HG03575 (cell line): ENCODE data around the gene TIMM8A.
"Not testable (repeated sequence)": the region's sequence is repeated elsewhere in the genome, so short reads cannot be mapped to it uniquely, and the experiment has no call there.

ENCODE experiments used
- ATAC-seq: cut with Tn5 transposase; IDR thresholded peaks from one replicate; pipeline ENCODE4 v1.9.1; 2021; ENCODE audit not compliant: unreplicated experiment, insufficient number of reproducible peaks, low FRiP score; ENCODE audit errors: extremely low read depth

Gene TIMM8A

GRCh38 chrX:101362757-101363156 is 14.2 kb upstream of the TIMM8A start:
- ATAC-seq, result no peak

DNA sequence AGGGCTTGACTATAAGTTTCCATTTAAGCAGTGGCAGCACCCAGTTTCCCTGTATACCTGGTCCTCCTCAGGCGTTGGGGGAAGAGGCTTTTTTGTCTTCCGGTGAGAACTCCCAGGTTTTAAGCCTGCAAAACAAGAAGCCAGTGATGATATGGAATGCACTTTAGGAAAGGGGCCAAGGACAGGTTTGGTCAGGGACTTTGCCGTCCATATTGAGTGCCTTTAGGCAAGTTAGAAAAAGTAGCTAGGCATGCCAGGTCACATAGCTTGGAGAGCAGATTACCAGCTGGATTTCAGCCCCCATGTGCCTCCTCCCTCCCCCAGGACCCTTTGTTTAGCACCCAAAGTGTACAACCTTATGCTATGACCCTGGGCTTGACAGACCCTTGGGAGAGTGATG is 13.6 kb upstream of the TIMM8A start:
- no peak for ATAC-seq

GRCh38 chrX:101360390-101360789 is 11.8 kb upstream of the TIMM8A start:
- ATAC-seq, result no peak

DNA sequence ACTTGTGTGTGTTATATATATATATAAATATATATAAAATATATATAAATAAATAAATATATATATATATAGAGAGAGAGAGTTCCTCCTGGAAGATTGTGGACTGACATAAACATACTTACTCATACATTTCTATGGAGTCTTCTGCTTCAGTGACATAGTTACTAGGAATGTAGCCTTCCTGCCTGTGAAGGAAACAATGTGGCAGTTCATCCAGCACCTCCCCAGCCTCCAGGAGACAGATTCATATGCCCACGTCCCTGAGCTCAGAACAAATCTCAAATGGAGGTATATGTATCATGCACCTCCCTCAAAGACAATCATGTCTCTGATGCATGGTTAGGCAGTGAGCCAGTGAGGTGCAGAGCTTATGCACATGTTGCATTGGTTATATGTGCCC is 11.4 kb upstream of the TIMM8A start:
- no peak for ATAC-seq

DNA sequence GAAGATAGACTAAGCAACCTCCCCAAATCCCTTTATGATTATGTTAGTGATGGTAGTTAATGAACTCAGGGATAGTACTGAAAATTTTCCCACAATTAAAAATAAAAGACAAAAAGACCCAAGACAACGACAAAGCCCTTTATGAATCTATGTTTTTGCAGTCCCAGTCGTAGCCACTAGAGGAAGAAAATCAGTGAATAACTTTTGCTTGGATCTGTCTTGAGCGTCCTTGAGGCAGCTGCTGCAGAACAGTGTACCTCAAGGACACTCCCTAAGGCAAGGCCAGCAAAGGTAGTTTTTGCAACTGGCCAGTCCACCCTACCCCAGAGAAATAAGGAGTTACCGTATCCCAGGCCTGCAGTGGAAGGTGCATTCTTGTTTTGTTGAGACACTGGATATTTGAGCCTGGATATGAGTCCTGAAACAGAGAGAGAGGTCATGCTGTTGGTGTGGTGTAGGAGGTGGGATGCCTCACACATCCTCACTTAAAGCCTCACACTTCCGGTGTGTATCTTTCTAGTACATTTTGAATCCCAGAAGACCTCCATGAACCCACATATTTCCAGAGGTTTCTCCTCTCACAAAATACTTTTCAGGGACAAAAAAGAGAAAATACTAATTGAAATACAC is 8.7 kb upstream of the TIMM8A start:
- no peak for ATAC-seq

DNA sequence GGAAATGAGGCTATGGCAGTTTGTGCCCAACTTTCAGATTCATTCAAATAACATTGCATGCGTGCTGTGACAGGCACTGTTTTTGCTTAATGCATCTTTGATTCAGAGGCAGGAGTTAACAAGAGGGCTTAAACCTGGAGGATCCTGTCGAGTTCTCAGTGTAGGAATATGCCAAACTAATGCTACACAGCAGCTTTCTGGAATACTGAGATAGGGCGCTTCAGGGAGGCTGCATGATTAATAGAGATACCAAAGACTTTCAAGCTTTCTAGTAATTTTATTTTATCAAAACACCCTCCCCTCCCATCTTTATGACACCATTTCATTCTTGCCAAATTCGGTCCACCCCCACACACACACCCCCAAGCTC is 636 bp upstream of the TIMM8A start:
- no peak for ATAC-seq

DNA sequence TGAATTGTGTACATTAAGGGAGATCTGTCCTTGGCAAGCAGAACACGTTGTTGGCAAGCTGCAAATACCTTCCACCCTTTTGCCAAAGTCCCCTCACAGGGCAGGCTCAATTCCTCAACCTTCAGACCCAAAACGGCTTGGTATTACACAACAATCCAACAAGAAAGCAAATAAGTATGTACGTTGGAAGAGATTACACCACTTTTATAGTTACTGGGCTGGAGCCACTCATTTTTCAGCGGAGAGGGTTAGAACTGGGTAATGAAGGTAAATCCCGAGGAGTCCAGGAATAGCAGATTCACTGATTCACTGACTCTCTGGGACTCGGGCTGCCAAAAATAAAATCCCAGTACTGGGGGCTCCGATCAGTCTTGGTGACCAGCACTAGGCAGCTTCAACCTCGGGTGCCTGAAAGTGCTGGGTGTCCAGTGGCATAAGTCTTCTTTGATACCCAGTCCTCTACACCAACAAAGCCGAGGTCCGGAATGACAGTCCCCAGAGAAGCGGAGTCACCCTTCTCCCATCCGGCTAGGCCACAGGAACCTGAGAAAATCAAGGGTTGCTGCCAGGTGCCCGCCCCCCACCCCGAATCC is 587 bp downstream of the TIMM8A start:
- no peak for ATAC-seq

DNA sequence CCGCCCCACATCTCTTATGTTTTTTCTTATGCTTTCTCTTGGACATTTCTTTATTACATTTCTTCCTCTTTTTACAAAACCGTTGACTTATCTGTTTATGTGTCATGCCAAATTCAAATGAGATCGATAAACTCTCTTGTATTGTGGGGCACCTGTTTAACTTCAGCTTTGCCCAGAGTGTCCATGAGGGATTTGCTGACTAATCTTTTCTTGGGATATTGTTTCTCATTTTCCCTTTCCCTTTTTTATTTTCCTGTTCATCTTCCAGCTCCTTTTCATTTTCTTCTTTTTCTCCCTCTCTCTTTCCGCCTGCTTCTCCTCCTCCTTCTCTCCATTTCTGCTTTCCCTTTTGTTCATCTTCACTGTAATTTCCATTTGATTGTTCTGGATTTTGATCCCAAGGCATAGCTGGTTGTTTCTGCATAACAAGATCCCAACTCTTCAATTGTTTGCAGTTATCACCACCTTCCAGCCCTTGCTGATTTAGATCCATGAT is 10.7 kb downstream of the TIMM8A start:
- ATAC-seq, result no peak

DNA sequence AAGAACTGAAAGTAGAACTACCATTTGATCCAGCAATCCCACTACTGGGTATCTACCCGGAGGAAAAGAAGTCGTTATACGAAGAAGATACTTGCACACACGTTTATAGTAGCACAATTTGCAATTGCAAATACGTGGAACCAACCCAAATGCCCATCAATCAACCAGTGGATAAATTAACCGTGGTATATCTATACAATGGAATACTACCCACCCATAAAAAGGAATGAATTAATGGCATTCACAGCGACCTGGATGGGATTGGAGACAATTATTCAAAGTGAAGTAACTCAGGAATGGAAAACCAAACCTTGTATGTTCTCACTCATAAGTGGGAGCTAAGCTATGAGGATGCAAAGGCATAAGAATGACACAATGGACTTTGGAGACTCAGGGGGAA is 14.2 kb downstream of the TIMM8A start:
- ATAC-seq, result not testable (repeated sequence)

DNA sequence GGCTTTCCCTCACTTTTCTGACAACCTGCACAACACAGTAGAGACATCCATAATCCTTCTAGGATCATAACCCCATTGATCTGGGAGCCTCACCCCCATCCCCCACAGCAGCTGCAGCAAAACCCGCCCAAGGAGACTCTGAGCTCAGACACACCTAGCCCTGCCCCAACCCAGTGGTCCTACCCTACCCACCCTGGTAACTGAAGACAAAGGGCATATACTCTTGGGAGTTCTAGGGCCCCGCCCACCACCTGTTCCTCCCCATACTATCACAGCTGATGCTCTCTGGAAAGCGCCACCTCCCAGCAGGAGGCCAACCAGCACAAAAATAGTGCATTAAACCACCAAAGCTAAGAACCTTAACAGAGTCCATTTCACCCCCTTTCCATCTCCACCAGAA is 21.9 kb downstream of the TIMM8A start:
- not testable (repeated sequence) for ATAC-seq

GRCh38 chrX:101303790-101304189 is 44.8 kb downstream of the TIMM8A start:
- no peak for ATAC-seq
